HEK293T (cell line): ENCODE results near the gene MDK.
"Not testable (repeated sequence)": the region's sequence is repeated elsewhere in the genome, so short reads cannot be mapped to it uniquely, and the experiment has no call there.

ENCODE experiments used
- CTCF ChIA-PET: fragments of 350-600 bp; formaldehyde crosslinking; extraction: SDS; loops from one replicate; lab custom pipeline; 2021; ENCODE audit warnings: antibody characterized with exemption, inconsistent platforms; lab: Yijun Ruan, JAX
- POLR2A ChIA-PET: fragments of 350-600 bp; formaldehyde crosslinking; extraction: SDS; loops from one replicate; lab custom pipeline; 2020; ENCODE audit warnings: antibody characterized with exemption, inconsistent platforms; lab: Yijun Ruan, JAX
- DNase-seq: peaks from one replicate; pipeline ENCODE4 v3.0.0; 2012; ENCODE audit warnings: mixed read lengths; ENCODE audit errors: extremely low spot score
- ARNT ChIP-seq: fragments of 450-650 bp; IDR thresholded peaks from 2 replicates; pipeline ENCODE4 v1.6.1; 2017; ENCODE audit warnings: mild to moderate bottlenecking
- BHLHE40 ChIP-seq: fragments of 450-650 bp; IDR thresholded peaks from 2 replicates; pipeline ENCODE4 v1.6.1; 2016; ENCODE audit warnings: mild to moderate bottlenecking, moderate library complexity, borderline replicate concordance
- CTBP1 ChIP-seq: fragments of 450-650 bp; IDR thresholded peaks from 2 replicates; pipeline ENCODE4 v1.6.1; 2016; ENCODE audit warnings: borderline replicate concordance
- ELF4 ChIP-seq: fragments of 450-650 bp; IDR thresholded peaks from 2 replicates; pipeline ENCODE4 v1.6.1; 2017; ENCODE audit warnings: antibody characterized with exemption
- FOXA1 ChIP-seq: fragments of 450-650 bp; IDR thresholded peaks from 2 replicates; pipeline ENCODE4 v1.6.1; 2016; ENCODE audit warnings: mild to moderate bottlenecking
- FOXK2 ChIP-seq: fragments of 450-650 bp; IDR thresholded peaks from 2 replicates; pipeline ENCODE4 v1.6.1; 2016; ENCODE audit warnings: mild to moderate bottlenecking
- FOXM1 ChIP-seq: fragments of 450-650 bp; IDR thresholded peaks from 2 replicates; pipeline ENCODE4 v1.6.1; 2017; ENCODE audit warnings: mild to moderate bottlenecking, borderline replicate concordance
- HDGF ChIP-seq: fragments of 450-650 bp; IDR thresholded peaks from 2 replicates; pipeline ENCODE4 v1.6.1; 2017; ENCODE audit warnings: antibody characterized with exemption, borderline replicate concordance
- L3MBTL2 ChIP-seq: fragments of 450-650 bp; conservative IDR thresholded peaks from 2 replicates; pipeline ENCODE4 v1.6.1; 2016; ENCODE audit warnings: mild to moderate bottlenecking
- LEF1 ChIP-seq: fragments of 450-650 bp; IDR thresholded peaks from 2 replicates; pipeline ENCODE4 v1.6.1; 2017; ENCODE audit warnings: mild to moderate bottlenecking, borderline replicate concordance
- NFRKB ChIP-seq: fragments of 450-650 bp; IDR thresholded peaks from 2 replicates; pipeline ENCODE4 v1.6.1; 2016; ENCODE audit warnings: mild to moderate bottlenecking, moderate library complexity
- PKNOX1 ChIP-seq: fragments of 450-650 bp; IDR thresholded peaks from 2 replicates; pipeline ENCODE4 v1.6.1; 2016
- SP1 ChIP-seq: fragments of 450-650 bp; IDR thresholded peaks from 2 replicates; pipeline ENCODE4 v1.6.1; 2017
- SUZ12 ChIP-seq: fragments of 450-650 bp; IDR thresholded peaks from 2 replicates; pipeline ENCODE4 v1.6.1; 2016; ENCODE audit warnings: mild to moderate bottlenecking
- TARDBP ChIP-seq: fragments of 450-650 bp; IDR thresholded peaks from 2 replicates; pipeline ENCODE4 v1.6.1; 2016
- ZNF384 ChIP-seq: fragments of 450-650 bp; IDR thresholded peaks from 2 replicates; pipeline ENCODE4 v1.6.1; 2016

Gene MDK

GRCh38 chr11:46377290-46377689 lies 4.2 kb upstream of the MDK start:
- no peak for DNase-seq
- TF ChIP-seq ARNT, result no peak
- no peak for TF ChIP-seq ELF4
- no peak for TF ChIP-seq PKNOX1
- TF ChIP-seq SP1, result no peak
- TF ChIP-seq FOXA1, result no peak
- TF ChIP-seq CTBP1, result no peak
- no peak for TF ChIP-seq SUZ12
- TF ChIP-seq HDGF, result no peak
- TF ChIP-seq L3MBTL2, result no peak
- TF ChIP-seq NFRKB, result no peak
- TF ChIP-seq BHLHE40, result no peak
- TF ChIP-seq ZNF384, result no peak
- no peak for TF ChIP-seq LEF1
- TF ChIP-seq TARDBP, result no peak
- no peak for TF ChIP-seq FOXM1
- no peak for TF ChIP-seq FOXK2
- ChIA-PET POLR2A (interaction anchor here (1.4 kb wide), 1 partner anchor 29 kb away, joined by 4 read pairs; no protein-coding TSS in a partner anchor), CTCF (no interaction called here)

GRCh38 chr11:46377831-46378230 lies 3.6 kb upstream of the MDK start:
- TF ChIP-seq CTBP1, result no peak
- TF ChIP-seq ZNF384, result no peak
- no peak for TF ChIP-seq FOXK2
- TF ChIP-seq ELF4, result no peak
- TF ChIP-seq LEF1, result no peak
- TF ChIP-seq FOXA1, result no peak
- TF ChIP-seq SUZ12, result no peak
- TF ChIP-seq SP1, result no peak
- TF ChIP-seq ARNT, result no peak
- no peak for TF ChIP-seq L3MBTL2
- TF ChIP-seq BHLHE40, result no peak
- TF ChIP-seq TARDBP, result no peak
- no peak for TF ChIP-seq FOXM1
- no peak for TF ChIP-seq HDGF
- TF ChIP-seq NFRKB, result no peak
- DNase-seq, result no peak
- ChIA-PET POLR2A (interaction anchor here (1.4 kb wide), 1 partner anchor 29 kb away, joined by 4 read pairs; no protein-coding TSS in a partner anchor), CTCF (interaction anchor here (1.6 kb wide), 1 partner anchor 8 kb away, joined by 8 read pairs; no protein-coding TSS in a partner anchor)

GRCh38 chr11:46378296-46378695 lies 3.2 kb upstream of the MDK start:
- ChIA-PET POLR2A (interaction anchor here (1.4 kb wide), 1 partner anchor 30 kb away, joined by 4 read pairs; no protein-coding TSS in a partner anchor), CTCF (interaction anchor here (1.6 kb wide), 1 partner anchor 9 kb away, joined by 8 read pairs; no protein-coding TSS in a partner anchor)
- no peak for DNase-seq
- no peak for TF ChIP-seq TARDBP

GRCh38 chr11:46378811-46379481 lies 2.5 kb upstream of the MDK start:
- POLR2A ChIA-PET, result no interaction called here
- TF ChIP-seq L3MBTL2 (no peak), FOXK2 (no peak), TARDBP (no peak), HDGF (no peak), CTBP1 (no peak), LEF1 (no peak), ZNF384 (no peak), BHLHE40 (no peak), PKNOX1 (no peak), ELF4 (no peak), ARNT (no peak), FOXM1 (no peak), SP1 (no peak), NFRKB (no peak), FOXA1 (no peak), SUZ12 (no peak)
- no peak for DNase-seq
- CTCF ChIA-PET, result interaction anchor here (1.6 kb wide), 1 partner anchor 9 kb away, joined by 8 read pairs; no protein-coding TSS in a partner anchor

- CTCF ChIA-PET, POLR2A ChIA-PET: not testable (repeated sequence)
- TF ChIP-seq HDGF, result peak; percentile 20; the same call in 1 of the 2 replicates
- DNase-seq, result peak; percentile 43
Observed at GRCh38 chr11:46379482-46380293, 1.8 kb upstream of the MDK start.

- TF ChIP-seq SP1 (no peak), PKNOX1 (peak; percentile 24; the same call in 1 of the 2 replicates), HDGF (no peak), FOXK2 (no peak)
- ChIA-PET POLR2A (interaction anchor here (0.8 kb wide), 1 partner anchor 28 kb away, joined by 3 read pairs; no protein-coding TSS in a partner anchor), CTCF (no interaction called here)
- DNase-seq, result peak; percentile 56
Observed at GRCh38 chr11:46380340-46381047, 975 bp upstream of the MDK start.
